Hematopoietic multipotent progenitor cell treated with erythropoietin and hydrocortisone succinate and interleukin-3 and kit ligand, for 4 days (in vitro differentiated cells): ENCODE results near the gene CAPZA2.

Experiments
- DNase-seq: peaks from one replicate; pipeline ENCODE4 v3.0.0-alpha.2; 2015

The CAPZA2 gene

GRCh38 chr7:116862951-116863670, 724 bp downstream of the CAPZA2 start:
- DNase-seq = peak; percentile 61

- DNase-seq = peak; percentile 80
Measured at GRCh38 chr7:116863936-116864500, 1.6 kb downstream of the CAPZA2 start.

GRCh38 chr7:116871061-116871700, 8.8 kb downstream of the CAPZA2 start:
- peak; percentile 63 for DNase-seq

- peak; percentile 21 for DNase-seq
Measured at GRCh38 chr7:116872026-116872425, 9.6 kb downstream of the CAPZA2 start.

- DNase-seq = no peak
Measured at GRCh38 chr7:116873619-116874018, 11.2 kb downstream of the CAPZA2 start.

GRCh38 chr7:116876664-116877442, 14.5 kb downstream of the CAPZA2 start:
- DNase-seq = peak; percentile 96

- DNase-seq = no peak
Measured at GRCh38 chr7:116877443-116878217, 15.2 kb downstream of the CAPZA2 start.

- DNase-seq = no peak
Measured at GRCh38 chr7:116884691-116885090, 22.3 kb downstream of the CAPZA2 start.

GRCh38 chr7:116885724-116886123, 23.3 kb downstream of the CAPZA2 start:
- DNase-seq = no peak

- DNase-seq = no peak
Measured at GRCh38 chr7:116886543-116887156, 24.3 kb downstream of the CAPZA2 start.

GRCh38 chr7:116888895-116889294, 26.5 kb downstream of the CAPZA2 start:
- no peak for DNase-seq

- DNase-seq = no peak
Measured at GRCh38 chr7:116895849-116896248, 33.5 kb downstream of the CAPZA2 start.

- DNase-seq = no peak
Measured at GRCh38 chr7:116897661-116898060, 35.3 kb downstream of the CAPZA2 start.

GRCh38 chr7:116899308-116899707, 36.9 kb downstream of the CAPZA2 start:
- DNase-seq = peak; percentile 36

GRCh38 chr7:116901143-116901542, 38.8 kb downstream of the CAPZA2 start:
- DNase-seq = no peak

GRCh38 chr7:116902867-116903266, 40.5 kb downstream of the CAPZA2 start:
- DNase-seq = no peak

GRCh38 chr7:116906391-116906790, 44.0 kb downstream of the CAPZA2 start:
- DNase-seq = no peak

- DNase-seq = no peak
Measured at GRCh38 chr7:116910383-116910782, 48.0 kb downstream of the CAPZA2 start.

GRCh38 chr7:116911801-116912200, 49.4 kb downstream of the CAPZA2 start:
- DNase-seq = no peak

- no peak for DNase-seq
Measured at GRCh38 chr7:116912269-116912909, 50.0 kb downstream of the CAPZA2 start.

- DNase-seq = no peak
Measured at GRCh38 chr7:116918704-116919103, 56.3 kb downstream of the CAPZA2 start.

- no peak for DNase-seq
Measured at GRCh38 chr7:116920359-116920758, 58.0 kb downstream of the CAPZA2 start.
